NK-92 (cell line): ENCODE measurements around the gene FCGR3A.
"Not testable (repeated sequence)": the region's sequence is repeated elsewhere in the genome, so short reads cannot be mapped to it uniquely, and the experiment has no call there.

Source experiments
- DNase-seq: peaks from one replicate; lab custom pipeline; 2025; ENCODE audit not compliant: unreplicated experiment; lab: John Stamatoyannopoulos, UW

Gene FCGR3A

DNA sequence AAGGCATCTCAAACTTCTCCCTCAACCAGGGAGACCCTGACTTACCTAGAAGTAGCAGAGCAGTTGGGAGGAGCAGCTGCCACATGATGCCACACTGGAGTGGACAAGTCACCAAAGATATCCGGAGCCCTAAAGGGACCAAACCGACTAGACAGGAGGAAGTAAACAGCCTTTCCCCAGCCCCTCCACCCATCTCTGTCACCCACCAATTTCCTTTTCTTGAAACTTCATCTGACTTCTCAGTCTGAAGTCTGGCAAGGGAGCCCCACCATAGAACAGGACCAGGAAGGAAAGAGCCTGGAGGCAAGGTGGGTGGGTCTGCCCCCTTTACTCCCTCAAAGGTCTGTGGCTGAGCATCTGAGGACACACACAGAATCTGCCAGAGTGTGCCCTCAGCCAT, at the start of gene FCGR3A:
TSS of gene FCGR3A (minus strand) at position 167 of the 400 bp plus-strand sequence. CDS start at position 85, 82 bp downstream.
- DNase-seq = no peak

DNA sequence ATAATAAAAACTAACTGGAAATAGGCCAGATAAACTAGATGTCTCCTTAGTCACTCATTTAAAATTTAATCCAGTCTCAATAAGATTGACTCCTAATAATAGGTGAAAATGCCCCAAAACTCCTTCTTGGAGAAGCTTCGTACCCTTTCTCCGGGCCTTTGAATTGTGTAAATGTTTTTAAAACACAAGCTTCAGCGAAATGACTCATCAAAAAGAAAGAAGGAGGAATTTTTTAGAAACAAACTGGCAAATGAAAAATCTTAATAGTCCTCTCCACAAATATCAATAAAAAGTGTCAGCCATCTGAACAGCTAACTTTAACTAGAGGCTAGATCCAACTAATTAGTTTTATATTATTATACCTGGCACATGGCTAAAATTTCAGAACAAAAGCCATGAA, 47.5 kb upstream of the FCGR3A start:
- DNase-seq = not testable (repeated sequence)

DNA sequence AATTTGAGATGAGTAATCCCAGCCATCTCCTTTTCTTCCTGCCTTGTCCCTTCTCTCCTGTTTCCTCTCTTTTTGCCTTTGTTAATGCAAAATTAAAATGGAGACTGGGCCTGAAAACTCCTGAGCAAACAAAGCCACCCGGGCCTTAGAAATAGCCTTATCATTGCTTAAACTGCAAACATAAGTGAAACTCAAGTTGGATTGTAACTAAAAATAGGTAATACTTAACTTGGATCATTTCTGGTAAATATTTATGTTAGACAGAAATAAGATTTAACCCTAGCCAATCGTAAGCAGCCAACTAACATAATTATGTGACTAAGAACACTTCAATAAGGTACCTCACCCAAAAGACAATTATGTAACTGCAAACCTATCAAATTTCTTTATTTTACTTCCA, 46.0 kb upstream of the FCGR3A start:
- not testable (repeated sequence) for DNase-seq

DNA sequence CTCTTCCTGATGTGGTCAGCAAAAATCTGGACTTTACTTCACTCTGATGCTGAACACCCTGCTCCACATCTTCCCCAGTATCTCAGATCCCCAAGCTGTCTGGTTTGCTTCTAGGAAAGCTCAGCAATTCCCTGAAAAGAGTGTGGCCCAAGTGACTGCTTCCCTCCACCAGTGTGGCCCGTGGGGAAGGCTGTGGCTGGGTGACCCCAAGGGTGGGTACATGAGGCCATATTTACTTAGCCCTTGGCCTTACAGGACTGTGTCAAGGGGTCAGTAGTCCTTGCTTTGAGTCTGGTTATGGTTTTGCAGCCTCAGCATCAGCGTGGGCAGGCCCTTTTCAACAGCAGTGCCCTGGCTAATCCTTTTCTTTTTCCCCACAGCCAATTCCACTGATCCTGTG, 45.6 kb upstream of the FCGR3A start:
- DNase-seq = not testable (repeated sequence)

DNA sequence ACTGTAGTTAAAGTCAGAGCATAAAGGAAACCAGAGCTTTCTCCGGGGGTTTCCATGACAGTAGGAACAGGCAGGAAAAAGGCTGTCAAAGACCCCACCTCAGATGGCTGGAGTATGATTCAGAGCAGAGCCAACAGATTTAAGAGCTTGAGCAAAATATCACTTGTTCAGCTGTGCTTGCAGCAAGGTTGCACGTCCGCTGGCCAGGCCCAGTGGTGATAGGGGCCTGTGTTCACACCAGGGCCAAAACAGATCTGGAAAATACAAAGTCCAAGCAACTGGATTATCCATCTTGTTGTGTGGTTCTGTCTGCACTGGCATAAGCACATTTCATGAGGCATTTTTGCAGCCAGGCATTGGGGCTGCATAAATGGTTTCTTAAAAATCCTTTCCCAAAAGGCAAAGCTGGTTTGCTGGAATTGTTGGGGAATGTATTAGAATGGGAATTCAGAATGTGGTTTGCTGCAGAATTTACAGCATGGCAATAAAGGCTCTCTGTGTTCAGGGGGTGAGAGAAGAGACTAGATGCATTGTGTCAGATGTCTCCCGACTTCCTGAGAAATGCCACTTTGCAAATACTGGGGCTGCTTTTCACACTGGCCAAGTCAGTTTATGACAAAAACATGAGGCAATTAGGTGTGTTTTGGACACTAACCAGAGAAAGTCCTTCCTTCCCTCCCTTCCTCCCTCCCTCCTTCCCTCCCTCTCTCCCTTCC, 44.8 kb upstream of the FCGR3A start:
- not testable (repeated sequence) for DNase-seq

DNA sequence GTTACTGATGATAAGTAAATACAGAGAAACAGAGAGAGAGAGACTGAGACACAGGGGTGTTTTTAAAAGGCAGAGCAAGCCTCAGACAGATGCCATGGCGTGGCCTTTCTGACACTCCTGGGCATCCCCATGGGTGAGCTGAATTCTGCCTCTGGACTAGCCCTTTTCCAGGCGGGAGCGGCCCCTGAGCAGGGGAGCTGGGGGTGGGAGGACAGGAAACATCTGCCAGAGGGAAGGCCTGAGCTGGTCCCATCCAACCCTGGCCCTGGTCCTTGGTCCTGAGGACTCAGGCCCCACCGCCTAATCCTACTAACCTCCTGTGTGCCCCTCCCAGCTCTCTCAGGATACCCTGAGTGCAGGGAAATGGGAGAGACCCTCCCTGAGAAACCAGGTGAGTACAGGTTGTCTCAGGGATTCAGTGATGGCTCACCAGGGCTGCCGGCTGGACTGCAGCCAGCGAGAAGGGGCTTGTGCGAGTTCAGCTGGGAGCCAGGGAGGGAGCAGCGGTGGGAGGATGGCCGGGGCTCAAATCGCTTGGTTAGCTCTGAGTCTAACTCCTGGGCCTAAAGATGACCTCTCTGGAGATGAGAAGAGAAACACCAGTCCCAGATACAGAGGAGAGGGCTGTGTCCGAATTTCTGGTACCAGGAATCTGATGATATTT, 43.6 kb upstream of the FCGR3A start:
- DNase-seq = not testable (repeated sequence)

DNA sequence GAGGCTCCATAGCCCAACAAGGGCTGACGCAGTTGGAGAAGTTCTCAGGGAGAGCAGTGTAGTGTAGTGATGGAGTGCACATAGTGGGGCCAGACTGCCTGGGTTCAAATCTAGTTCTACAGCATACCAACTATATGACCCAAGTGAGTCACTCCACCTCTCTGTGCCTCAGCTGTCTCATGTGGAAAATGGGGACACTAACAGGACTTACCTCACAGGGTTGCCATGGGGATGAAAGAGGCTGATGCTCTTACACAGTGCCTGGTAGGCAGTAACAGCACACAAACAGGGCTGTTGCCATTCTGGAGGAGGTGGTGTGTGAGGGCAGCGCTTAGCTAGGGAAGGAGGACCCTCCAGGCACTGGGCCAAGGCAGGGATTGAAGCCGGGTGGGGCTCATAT, 43.0 kb upstream of the FCGR3A start:
- DNase-seq = not testable (repeated sequence)

DNA sequence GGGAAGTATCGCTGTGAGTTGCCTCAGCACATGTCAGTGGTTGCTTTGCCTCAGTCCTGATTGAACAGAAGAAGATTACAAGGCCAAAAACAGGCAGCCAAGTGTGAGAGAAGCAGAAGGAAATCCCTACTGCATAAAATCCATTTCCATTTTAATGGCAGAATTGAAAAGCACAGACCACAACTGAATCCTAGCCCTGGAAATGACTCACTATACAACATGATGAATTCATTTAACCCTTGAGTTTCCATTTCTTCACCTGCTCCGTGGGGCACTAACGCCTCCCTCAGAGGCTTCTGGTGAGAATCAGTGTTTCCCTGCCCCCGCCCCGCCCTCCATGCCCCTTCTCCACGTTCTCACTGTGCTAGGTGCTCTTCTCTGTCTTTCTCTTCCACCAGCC, 40.3 kb upstream of the FCGR3A start:
- not testable (repeated sequence) for DNase-seq

DNA sequence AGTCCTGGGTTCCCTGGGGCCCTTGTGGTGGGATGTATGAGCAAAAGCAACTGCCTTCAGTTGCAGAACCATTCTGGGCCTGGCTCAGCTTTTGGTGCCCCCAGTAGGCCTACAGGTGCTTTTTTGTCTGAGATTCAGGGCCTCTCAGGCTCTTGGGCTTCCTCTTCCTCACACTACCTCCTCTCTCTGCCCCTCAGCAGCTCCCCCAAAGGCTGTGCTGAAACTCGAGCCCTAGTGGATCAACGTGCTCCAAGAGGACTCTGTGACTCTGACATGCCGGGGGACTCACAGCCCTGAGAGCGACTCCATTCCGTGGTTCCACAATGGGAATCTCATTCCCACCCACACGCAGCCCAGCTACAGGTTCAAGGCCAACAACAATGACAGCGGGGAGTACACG, 39.7 kb upstream of the FCGR3A start:
- DNase-seq = not testable (repeated sequence)

DNA sequence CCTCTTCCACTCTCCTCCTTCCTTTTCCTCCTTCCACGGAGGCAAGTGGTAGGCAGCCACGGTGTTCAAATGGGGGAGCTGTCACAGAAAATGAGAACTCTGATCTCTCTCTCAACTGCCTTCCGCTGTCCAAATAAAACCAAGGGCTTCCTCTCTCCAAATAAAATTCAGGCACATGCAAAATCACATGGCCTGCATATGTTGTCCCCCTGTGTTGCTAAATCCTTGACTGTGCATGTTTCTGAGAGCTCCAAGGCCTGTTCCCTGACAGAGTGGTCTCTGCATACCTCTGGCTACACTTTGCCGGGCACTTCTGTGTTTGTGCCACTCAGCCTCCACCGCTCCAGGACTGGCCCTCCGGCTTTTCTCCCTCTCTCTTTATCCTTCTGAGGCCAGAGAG, 39.0 kb upstream of the FCGR3A start:
- DNase-seq = not testable (repeated sequence)

DNA sequence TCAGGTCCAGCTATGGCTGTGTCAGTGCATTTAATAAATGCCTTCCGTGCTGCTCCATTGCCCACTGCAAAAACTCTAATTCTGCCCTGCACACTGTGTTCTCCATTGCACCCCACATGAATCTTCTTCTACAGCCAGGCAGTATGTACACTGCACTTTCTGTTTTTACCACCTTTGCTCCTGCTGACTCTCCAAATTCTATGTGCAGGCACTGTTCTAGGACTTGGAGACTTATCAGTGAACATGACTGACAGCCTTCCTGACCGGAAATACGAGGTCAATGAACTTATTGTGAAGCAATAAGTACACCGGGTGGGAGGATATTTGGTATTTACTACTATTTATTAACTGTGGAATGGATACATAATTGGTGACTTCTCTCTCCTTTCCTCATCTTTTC, 33.3 kb upstream of the FCGR3A start:
- not testable (repeated sequence) for DNase-seq

DNA sequence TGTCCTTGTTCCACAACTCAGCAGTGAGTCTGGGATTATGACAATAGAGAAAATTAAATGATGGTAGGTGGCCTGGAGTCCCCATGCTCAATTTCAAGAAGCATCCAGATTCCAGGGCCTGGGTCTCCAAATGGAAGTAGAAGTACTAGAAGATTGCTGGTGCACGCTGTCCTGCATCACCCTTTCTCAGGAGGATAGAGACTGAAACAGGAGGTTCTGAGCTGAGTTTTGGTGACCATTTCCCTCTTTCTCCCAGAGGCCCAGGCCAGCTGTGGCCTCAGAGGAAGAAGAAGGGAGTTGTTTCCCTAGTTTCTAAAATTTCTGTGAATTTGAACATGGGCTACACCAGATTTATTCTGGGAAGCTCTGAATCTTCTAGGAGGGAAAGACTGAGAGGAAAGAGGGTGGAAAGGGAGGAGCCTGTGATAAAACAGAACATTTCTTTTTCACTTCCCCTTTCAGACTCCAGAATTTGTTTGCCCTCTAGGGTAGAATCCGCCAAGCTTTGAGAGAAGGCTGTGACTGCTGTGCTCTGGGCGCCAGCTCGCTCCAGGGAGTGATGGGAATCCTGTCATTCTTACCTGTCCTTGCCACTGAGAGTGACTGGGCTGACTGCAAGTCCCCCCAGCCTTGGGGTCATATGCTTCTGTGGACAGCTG, 31.4 kb upstream of the FCGR3A start:
- DNase-seq = not testable (repeated sequence)

DNA sequence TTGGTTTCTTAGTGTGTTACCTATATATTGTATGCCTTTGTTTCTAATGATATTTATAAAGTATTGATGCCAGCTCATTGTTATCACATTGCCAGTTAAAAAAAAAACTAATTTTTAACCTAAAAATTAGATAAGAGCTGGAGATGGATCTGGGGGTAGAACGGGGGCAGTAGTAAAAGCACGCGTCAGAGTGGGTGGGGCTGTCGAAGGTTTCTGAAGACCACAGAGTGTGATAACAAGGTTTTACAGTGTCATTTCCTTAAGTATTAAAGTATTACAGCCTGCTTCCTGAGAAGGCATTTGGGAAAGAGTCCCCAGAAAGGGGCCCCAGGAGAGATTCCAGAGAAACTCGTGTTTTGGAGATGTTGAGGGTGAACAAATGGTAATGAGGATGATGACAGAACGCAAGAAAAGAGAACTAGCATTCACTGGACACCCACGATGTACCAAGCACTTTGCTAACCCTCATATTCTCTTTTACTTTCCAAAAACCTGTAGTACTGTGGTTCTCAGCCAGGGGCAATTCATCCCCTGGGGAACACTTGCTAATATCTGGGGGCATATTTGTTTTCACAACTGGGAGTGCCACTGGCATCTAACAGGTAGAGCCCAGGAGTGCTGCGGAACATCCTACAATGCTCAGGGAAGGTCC, 30.4 kb upstream of the FCGR3A start:
- not testable (repeated sequence) for DNase-seq

DNA sequence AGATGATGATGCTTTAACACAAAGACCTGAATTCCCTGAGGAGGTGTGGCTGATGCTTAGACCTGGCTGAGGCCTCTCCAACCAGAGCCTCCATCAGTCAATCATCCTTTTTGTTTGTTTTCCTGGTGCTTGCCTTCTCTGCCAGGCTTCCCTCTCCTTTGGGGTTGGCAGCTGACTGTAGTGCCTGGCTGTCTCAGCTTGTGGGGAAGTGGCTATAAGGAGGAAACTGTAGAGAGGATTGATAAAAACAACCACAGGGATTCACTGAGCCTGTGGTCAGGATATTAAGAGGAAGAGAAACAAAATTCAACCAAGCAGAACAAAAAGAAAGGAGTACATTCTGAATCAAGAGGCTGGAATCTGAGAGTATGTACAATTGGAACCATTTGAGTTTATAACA, 27.1 kb upstream of the FCGR3A start:
- DNase-seq = not testable (repeated sequence)

DNA sequence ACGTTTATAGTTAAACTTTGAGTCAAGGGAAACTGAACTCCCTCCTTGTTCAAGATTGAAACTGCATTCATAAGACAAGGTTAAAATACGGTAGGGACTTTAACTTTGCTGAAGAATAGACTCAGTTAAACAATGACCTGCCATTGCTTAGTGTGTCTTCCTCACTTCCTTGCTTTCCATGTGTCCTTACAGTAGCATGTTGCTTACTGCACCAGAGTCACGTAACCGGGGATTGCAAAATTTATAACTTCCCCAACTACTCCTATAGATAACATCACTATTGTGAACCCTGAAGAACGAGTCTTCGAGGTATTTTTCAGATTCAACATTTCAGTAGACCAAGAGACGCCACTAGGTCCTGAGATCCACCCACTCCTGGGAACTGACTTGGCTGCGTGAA, 22.1 kb upstream of the FCGR3A start:
- not testable (repeated sequence) for DNase-seq

DNA sequence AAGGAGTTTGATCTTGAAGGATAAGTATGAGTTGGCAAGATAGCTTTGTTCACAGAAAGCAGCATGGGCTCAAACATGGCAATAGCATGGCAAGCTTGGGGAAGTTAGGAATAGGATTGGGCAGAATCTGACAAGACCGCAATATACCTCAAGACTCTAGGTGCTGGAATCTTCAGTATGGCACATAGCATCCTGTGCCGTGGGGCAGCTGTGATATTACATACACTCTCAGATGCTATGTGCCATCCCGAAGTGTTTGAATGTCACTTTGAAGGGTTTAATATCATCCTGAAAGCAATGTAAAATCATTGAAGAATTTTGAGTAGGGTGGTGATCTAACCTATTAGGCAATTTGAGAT, 17.0 kb upstream of the FCGR3A start:
- not testable (repeated sequence) for DNase-seq

DNA sequence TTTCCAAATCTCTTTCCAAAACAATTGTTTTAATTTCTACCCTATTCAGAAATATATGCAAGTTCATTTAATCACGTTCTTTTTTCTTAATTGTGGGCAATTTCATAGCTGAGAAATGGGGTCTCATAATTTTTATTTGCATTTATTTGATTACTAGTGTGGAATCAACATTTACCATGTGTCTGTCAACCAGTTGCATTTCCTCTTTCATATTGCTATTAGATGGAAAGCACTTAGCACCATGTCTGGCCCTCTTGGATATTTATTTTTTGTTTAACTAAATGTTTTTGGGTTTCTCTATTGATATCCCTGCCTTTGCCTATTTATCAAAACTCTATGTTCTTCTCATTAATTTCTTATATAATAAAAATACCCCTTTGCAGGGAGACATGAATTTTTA, 13.9 kb upstream of the FCGR3A start:
- not testable (repeated sequence) for DNase-seq

DNA sequence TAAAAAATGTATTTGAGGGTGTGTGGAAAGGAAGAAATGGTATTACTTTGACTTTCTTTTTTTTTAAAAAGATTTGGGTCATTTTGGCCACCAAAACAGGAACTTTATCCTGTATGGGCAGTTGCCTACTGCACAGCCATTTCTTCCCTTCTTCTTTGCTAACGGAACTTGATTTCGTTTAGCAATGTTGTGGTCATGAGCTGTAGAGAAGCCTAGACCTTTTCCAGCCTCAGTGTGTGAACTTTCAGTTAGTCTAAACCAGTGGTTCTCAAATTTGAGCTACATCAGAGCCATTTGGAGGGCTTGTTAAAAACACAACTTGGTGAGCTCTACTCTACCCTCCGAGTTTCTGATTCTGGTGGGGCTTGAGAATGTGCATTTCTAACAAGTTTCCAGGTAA, 12.8 kb upstream of the FCGR3A start:
- not testable (repeated sequence) for DNase-seq

DNA sequence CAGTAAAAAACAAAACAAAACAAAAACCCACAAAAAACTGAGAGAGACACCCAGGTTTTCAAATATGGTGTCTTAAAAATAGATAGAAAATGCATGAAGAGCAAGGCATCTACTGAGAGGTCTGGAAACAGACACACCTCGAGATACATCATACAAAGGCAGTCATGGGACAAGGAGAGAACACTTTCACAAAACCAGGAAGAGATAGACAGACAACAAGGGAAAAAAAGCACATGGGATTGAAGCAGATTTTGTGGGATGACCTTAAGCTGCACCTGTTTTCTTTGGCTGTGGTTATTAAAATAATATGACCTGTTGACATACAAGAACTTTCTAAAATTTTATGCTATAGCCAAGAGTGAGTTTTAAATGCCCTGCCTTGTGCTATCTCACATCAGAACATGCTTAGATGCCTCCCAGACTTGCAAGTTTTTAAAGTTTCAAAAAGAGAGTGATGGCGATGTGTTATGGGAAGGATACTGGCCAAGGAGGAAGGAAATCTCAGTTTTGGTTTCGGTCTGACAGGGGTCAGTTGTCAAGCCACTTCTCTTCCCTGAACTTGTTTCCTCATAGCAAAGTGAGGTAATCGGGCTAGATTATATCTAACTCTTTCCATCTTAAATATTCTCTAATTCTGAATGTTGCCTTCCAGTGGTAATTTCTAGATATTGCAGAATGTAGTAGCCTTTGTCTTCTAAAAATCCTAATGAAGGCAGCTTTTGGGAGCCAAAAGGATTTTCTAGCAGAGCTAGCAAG, 11.5 kb upstream of the FCGR3A start:
- DNase-seq = not testable (repeated sequence)

DNA sequence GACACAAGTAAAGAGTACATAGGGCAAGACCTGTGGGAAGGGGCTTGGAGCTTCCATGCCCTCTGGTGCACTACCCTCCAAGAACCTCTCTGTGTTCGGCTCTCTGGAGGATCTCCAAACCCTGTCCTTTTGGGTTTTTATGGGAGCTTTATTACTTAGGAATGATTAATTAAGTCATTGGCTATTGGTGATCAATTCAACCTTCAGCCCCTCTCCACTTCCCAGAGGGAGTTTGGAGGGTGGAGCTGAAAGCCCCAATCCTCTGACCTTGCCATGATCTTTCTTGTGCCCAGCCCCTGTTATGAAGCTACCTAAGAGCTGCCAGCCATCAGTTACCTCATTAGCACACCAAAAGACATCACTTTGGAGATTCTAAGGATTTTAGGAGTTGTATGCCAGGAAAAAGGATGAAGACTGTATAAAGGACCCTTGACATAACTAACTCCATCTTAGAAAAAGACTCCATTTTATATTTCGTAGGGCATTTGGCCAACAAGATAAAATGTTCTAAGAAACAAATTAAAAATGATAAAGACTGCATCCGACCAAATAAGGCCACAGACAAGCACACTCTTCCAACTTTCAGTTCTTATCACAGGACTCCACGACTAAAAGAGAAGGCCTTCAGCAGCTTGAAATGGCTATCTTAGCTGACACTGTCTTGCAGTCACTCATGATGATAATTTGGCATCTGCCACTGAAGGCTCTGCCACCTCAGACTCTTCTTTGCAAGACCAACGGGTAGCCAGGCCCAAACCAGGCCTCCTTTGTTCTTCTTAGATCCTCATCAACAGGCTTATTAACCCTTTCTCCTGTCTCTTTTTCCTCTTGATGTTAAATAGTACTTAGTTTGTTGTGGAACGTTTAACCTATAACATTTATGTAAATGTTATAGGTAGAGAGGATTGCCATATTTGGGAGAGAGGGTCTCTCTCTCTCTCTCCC, 8.2 kb upstream of the FCGR3A start:
- not testable (repeated sequence) for DNase-seq
